HEK293 (cell line): ENCODE measurements around the gene GABRD.

Source experiments
- CTCF ChIA-PET: fragments of 350-600 bp; formaldehyde crosslinking; extraction: SDS; loops from one replicate; lab custom pipeline; 2021; ENCODE audit warnings: antibody characterized with exemption; lab: Yijun Ruan, JAX
- POLR2A ChIA-PET: fragments of 300-600 bp; formaldehyde crosslinking; extraction: SDS; loops from one replicate; lab custom pipeline; 2020; ENCODE audit warnings: antibody characterized with exemption, inconsistent platforms; lab: Yijun Ruan, JAX
- H3K27ac ChIP-seq: fragments of 200-500 bp; sonication (Bioruptor generic); 2 replicates; pipeline ENCODE4 v1.5.1; 2014; ENCODE audit warnings: low read depth, low read length, control low read depth, inconsistent platforms; ENCODE audit errors: extremely low read depth
- H3K36me3 ChIP-seq, 2 experiments: fragments of 200-500 bp in 1 of 2; sonication (Bioruptor generic) in 1 of 2; 1 replicate in 1 of 2; 2 replicates in 1 of 2; pipeline ENCODE4 v1.5.1; 2014 to 2017; ENCODE audit warnings: inconsistent platforms in 2 of 2, low read length in 2 of 2; ENCODE audit not compliant: control insufficient read depth in 2 of 2, insufficient read depth in 1 of 2
- H3K4me1 ChIP-seq: fragments of 200-500 bp; sonication (Bioruptor generic); 2 replicates; pipeline ENCODE4 v1.5.1; 2014; ENCODE audit warnings: mild to moderate bottlenecking, low read length, inconsistent platforms; ENCODE audit not compliant: control insufficient read depth, insufficient read depth
- H3K4me3 ChIP-seq: 2 replicates; pipeline ENCODE4 v1.5.1; 2011; ENCODE audit warnings: low read depth, mild to moderate bottlenecking, control low read depth, low read length, moderate library complexity
- H3K9me3 ChIP-seq: fragments of 200-500 bp; sonication (Bioruptor generic); 2 replicates; pipeline ENCODE4 v1.5.1; 2014; ENCODE audit warnings: low read depth, low read length, inconsistent platforms; ENCODE audit not compliant: control insufficient read depth, insufficient read depth
- GLI4 ChIP-seq: fragments of 450-650 bp; formaldehyde crosslinking; IDR thresholded peaks from 2 replicates; pipeline ENCODE4 v1.5.1; 2016; ENCODE audit warnings: missing biosample characterization, missing genetic modification characterization
- GLIS1 ChIP-seq: fragments of 450-650 bp; formaldehyde crosslinking; IDR thresholded peaks from 2 replicates; pipeline ENCODE4 v1.5.1; 2016; ENCODE audit warnings: missing biosample characterization, missing genetic modification characterization
- GLIS2 ChIP-seq: fragments of 450-650 bp; formaldehyde crosslinking; IDR thresholded peaks from 2 replicates; pipeline ENCODE4 v1.5.1; 2016; ENCODE audit warnings: missing biosample characterization, missing genetic modification characterization
- HOXA7 ChIP-seq: sonication (generic); formaldehyde crosslinking; IDR thresholded peaks from 2 replicates; pipeline ENCODE4 v1.8.1; 2022; ENCODE audit warnings: missing genetic modification reagents, borderline replicate concordance
- KLF8 ChIP-seq: fragments of 450-650 bp; formaldehyde crosslinking; IDR thresholded peaks from 2 replicates; pipeline ENCODE4 v1.5.1; 2016; ENCODE audit warnings: missing biosample characterization, missing genetic modification characterization
- REST ChIP-seq: fragments of 450-650 bp; formaldehyde crosslinking; IDR thresholded peaks from 2 replicates; pipeline ENCODE4 v1.5.1; 2016; ENCODE audit warnings: missing biosample characterization, missing genetic modification characterization
- SETDB1 ChIP-seq: IDR thresholded peaks from one replicate; pipeline ENCODE4 v1.6.1; 2017; ENCODE audit warnings: mild to moderate bottlenecking, low read length, moderate library complexity, mixed read lengths; ENCODE audit not compliant: insufficient read length
- SP2 ChIP-seq: fragments of 450-650 bp; formaldehyde crosslinking; IDR thresholded peaks from 2 replicates; pipeline ENCODE4 v1.5.1; 2016; ENCODE audit warnings: missing biosample characterization, missing genetic modification characterization
- TRIM28 ChIP-seq: IDR thresholded peaks from 2 replicates; pipeline ENCODE4 v1.6.1; 2011; ENCODE audit warnings: low read length, control low read depth, borderline replicate concordance
- WT1 ChIP-seq: fragments of 450-650 bp; formaldehyde crosslinking; IDR thresholded peaks from 2 replicates; pipeline ENCODE4 v1.5.1; 2016; ENCODE audit warnings: missing biosample characterization, missing genetic modification characterization
- ZBTB11 ChIP-seq: fragments of 450-650 bp; formaldehyde crosslinking; conservative IDR thresholded peaks from 2 replicates; pipeline ENCODE4 v1.5.1; 2016; ENCODE audit warnings: low read depth, missing biosample characterization, missing genetic modification characterization
- ZBTB26 ChIP-seq: fragments of 450-650 bp; formaldehyde crosslinking; optimal IDR thresholded peaks from 2 replicates; pipeline ENCODE3; 2016; ENCODE audit warnings: missing biosample characterization, mild to moderate bottlenecking, missing genetic modification characterization
- ZBTB48 ChIP-seq: fragments of 450-650 bp; formaldehyde crosslinking; IDR thresholded peaks from 2 replicates; pipeline ENCODE4 v1.5.1; 2016; ENCODE audit warnings: missing biosample characterization, missing genetic modification characterization
- ZNF133 ChIP-seq: fragments of 450-650 bp; formaldehyde crosslinking; IDR thresholded peaks from 2 replicates; pipeline ENCODE4 v1.5.1; 2016; ENCODE audit warnings: missing biosample characterization, missing genetic modification characterization
- ZNF155 ChIP-seq: fragments of 450-650 bp; formaldehyde crosslinking; IDR thresholded peaks from 2 replicates; pipeline ENCODE4 v1.5.1; 2016; ENCODE audit warnings: missing biosample characterization, missing genetic modification characterization
- ZNF221 ChIP-seq: fragments of 450-650 bp; formaldehyde crosslinking; IDR thresholded peaks from 2 replicates; pipeline ENCODE4 v1.5.1; 2017; ENCODE audit warnings: missing biosample characterization, missing genetic modification characterization, borderline replicate concordance
- ZNF24 ChIP-seq: fragments of 450-650 bp; formaldehyde crosslinking; IDR thresholded peaks from 2 replicates; pipeline ENCODE4 v1.5.1; 2016; ENCODE audit warnings: missing biosample characterization, missing genetic modification characterization
- ZNF248 ChIP-seq: fragments of 450-650 bp; formaldehyde crosslinking; IDR thresholded peaks from 2 replicates; pipeline ENCODE4 v1.5.1; 2017; ENCODE audit warnings: missing biosample characterization, missing genetic modification characterization
- ZNF311 ChIP-seq: fragments of 450-650 bp; formaldehyde crosslinking; IDR thresholded peaks from 2 replicates; pipeline ENCODE4 v1.5.1; 2017; ENCODE audit warnings: missing biosample characterization, missing genetic modification characterization, borderline replicate concordance
- ZNF350 ChIP-seq: fragments of 450-650 bp; formaldehyde crosslinking; IDR thresholded peaks from 2 replicates; pipeline ENCODE4 v1.5.0; 2017; ENCODE audit warnings: missing biosample characterization, mild to moderate bottlenecking, missing genetic modification characterization
- ZNF510 ChIP-seq: fragments of 450-650 bp; formaldehyde crosslinking; IDR thresholded peaks from 2 replicates; pipeline ENCODE4 v1.5.1; 2018; ENCODE audit warnings: mild to moderate bottlenecking, missing genetic modification characterization, missing biosample characterization; ENCODE audit not compliant: insufficient replicate concordance
- ZNF785 ChIP-seq: fragments of 450-650 bp; formaldehyde crosslinking; IDR thresholded peaks from 2 replicates; pipeline ENCODE4 v1.5.1; 2016; ENCODE audit warnings: missing biosample characterization, missing genetic modification characterization
- ZNF843 ChIP-seq: fragments of 450-650 bp; formaldehyde crosslinking; IDR thresholded peaks from 2 replicates; pipeline ENCODE4 v1.5.1; 2016; ENCODE audit warnings: missing biosample characterization, missing genetic modification characterization
- TF ChIP-seq, protein P1 (sequence below): fragments of 450-650 bp; formaldehyde crosslinking; IDR thresholded peaks from 2 replicates; pipeline ENCODE4 v1.5.1; 2016; ENCODE audit warnings: missing biosample characterization, missing genetic modification characterization
- TF ChIP-seq, protein P2 (sequence below): fragments of 450-650 bp; formaldehyde crosslinking; IDR thresholded peaks from 2 replicates; pipeline ENCODE4 v1.5.1; 2016; ENCODE audit warnings: missing biosample characterization, missing genetic modification characterization

GABRD gene

DNA sequence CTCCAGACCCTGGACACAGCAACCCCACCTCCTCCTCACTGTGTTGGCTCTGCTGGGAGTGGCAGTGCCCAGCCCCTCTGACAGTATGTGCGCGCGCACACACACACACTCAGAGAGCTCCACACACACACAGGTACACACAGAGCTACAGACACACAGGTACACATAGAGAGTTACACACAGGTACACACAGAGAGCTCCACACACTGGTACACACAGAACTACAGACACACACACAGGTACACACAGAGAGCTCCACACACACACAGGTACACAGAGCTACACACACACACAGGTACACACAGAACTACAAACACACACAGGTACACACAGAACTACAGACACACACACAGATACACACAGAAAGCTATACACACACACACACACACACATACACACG, 24.7 kb downstream of the GABRD start (continued):
- TF ChIP-seq ZNF311 (tag by site-specific recombination) (0 out of 2 replicates have a peak, but pooled peaks have one; percentile 28), TRIM28 (no peak), ZNF510 (tag by site-specific recombination) (no peak), ZNF221 (tag by site-specific recombination) (no peak), SP2 (no peak), ZNF350 (no peak), ZNF24 (no peak), ZNF248 (tag by site-specific recombination) (no peak), ZNF843 (tag by site-specific recombination) (no peak), ZBTB11 (no peak), ZNF155 (no peak), KLF8 (tag by site-specific recombination) (0 out of 2 replicates have a peak, but pooled peaks have one; percentile 23), HOXA7 (CRISPR knock-in tag) (no peak), ZBTB48 (tag by site-specific recombination) (peak; percentile 49; the same call in 1 of the 2 replicates), ZNF133 (tag by site-specific recombination) (0 out of 2 replicates have a peak, but pooled peaks have one; percentile 30), SETDB1 (no peak), WT1 (tag by site-specific recombination) (no peak)
- TF ChIP-seq, protein P1, sequence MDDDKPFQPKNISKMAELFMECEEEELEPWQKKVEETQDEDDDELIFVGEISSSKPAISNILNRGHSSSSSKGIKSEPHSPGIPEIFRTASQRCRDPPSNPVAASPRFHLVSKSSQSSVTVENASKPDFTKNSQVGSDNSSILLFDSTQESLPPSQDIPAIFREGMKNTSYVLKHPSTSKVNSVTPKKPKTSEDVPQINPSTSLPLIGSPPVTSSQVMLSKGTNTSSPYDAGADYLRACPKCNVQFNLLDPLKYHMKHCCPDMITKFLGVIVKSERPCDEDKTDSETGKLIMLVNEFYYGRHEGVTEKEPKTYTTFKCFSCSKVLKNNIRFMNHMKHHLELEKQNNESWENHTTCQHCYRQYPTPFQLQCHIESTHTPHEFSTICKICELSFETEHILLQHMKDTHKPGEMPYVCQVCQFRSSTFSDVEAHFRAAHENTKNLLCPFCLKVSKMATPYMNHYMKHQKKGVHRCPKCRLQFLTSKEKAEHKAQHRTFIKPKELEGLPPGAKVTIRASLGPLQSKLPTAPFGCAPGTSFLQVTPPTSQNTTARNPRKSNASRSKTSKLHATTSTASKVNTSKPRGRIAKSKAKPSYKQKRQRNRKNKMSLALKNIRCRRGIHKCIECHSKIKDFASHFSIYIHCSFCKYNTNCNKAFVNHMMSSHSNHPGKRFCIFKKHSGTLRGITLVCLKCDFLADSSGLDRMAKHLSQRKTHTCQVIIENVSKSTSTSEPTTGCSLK (tag by site-specific recombination): no peak

- Histone ChIP-seq H3K4me3 (no peak overlapping the region; the same call in 1 of the 2 replicates), H3K36me3 (no peaks in the 10 kb centered on the region), H3K27ac (no peak overlapping the region; the same call in 1 of the 2 replicates), H3K4me1 (no peaks in the 10 kb centered on the region), H3K9me3 (no peaks in the 10 kb centered on the region)
- ChIA-PET CTCF (interaction anchor here (0.6 to 5.4 kb wide), 52 partner anchors 8 to 432 kb away, joined by 3 to 118 read pairs (median 4); partner anchors contain the start of genes CFAP74 and GABRD), POLR2A (interaction anchor here (1.0 to 1.4 kb wide), 3 partner anchors 24 to 136 kb away, joined by 3 to 5 read pairs (median 3); no protein-coding TSS in a partner anchor)
- TF ChIP-seq GLIS1 (tag by site-specific recombination): peak; percentile 18; the same call in 1 of the 2 replicates
- no peak for TF ChIP-seq GLI4
- TF ChIP-seq ZBTB26 (tag by site-specific recombination): peak; percentile 75
- no peak for TF ChIP-seq ZNF785
- TF ChIP-seq, protein P2, sequence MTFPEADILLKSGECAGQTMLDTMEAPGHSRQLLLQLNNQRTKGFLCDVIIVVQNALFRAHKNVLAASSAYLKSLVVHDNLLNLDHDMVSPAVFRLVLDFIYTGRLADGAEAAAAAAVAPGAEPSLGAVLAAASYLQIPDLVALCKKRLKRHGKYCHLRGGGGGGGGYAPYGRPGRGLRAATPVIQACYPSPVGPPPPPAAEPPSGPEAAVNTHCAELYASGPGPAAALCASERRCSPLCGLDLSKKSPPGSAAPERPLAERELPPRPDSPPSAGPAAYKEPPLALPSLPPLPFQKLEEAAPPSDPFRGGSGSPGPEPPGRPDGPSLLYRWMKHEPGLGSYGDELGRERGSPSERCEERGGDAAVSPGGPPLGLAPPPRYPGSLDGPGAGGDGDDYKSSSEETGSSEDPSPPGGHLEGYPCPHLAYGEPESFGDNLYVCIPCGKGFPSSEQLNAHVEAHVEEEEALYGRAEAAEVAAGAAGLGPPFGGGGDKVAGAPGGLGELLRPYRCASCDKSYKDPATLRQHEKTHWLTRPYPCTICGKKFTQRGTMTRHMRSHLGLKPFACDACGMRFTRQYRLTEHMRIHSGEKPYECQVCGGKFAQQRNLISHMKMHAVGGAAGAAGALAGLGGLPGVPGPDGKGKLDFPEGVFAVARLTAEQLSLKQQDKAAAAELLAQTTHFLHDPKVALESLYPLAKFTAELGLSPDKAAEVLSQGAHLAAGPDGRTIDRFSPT (tag by site-specific recombination): peak; percentile 51; the same call in 1 of the 2 replicates
- TF ChIP-seq REST (tag by site-specific recombination): no peak
- peak; percentile 65 for TF ChIP-seq GLIS2 (tag by site-specific recombination)
Observed at GRCh38 chr1:2044510-2045319, 25.6 kb downstream of the GABRD start.
